ENCODE data around the gene RASA3. TPM values are rescaled to one million over a fixed set of nuclear protein-coding genes. Genes with fewer than 3 reads are reported as not detected.
A peak's percentile ranks its signal among the peaks of the same experiment; 100 is the strongest.

RASA3 gene
- total and polyA plus RNA-seq, 9 of the 15 experiments (the other 6 are each of a cell fraction or from before 2014, with no cell fraction given), result 0.72 to 25.3 (median 14.4) TPM

- in situ Hi-C loops (cut with MboI) (no loop called here), intact Hi-C loops (cut with micrococcal nuclease) (no loop called here)
- no peak for DNase-seq (ENCODE audit: extremely low read depth in 1 of 4, low spot score in 3 of 4)
- 100% methylated on average over 1 of the region's 7 CpGs for WGBS (ENCODE audit: insufficient coverage, low coverage, missing lambda C conversion rate)
- peaks cover 17 to 48% of the 10 kb centered on the region in 2 experiments for H3K4me1 ChIP-seq (replicated peaks in 1 of 2; ENCODE audit: control insufficient read depth in 2 of 2, insufficient read depth in 2 of 2, low read length in 2 of 2)
- H4K20me1 ChIP-seq (replicated peaks; ENCODE audit: control insufficient read depth, insufficient read depth, low read length), result no peaks in the 10 kb centered on the region
- H3K79me2 ChIP-seq (ENCODE audit: control insufficient read depth, insufficient read depth, low read length), result peaks cover 48% of the 10 kb centered on the region
- POLR2A ChIA-PET, result interaction anchor here (0.7 kb wide), 1 partner anchor 141 kb away, joined by 3 read pairs; no protein-coding TSS in a partner anchor
- H3K4me3 ChIP-seq, result no peak overlapping the region
- peaks cover under 1% of the 10 kb centered on the region; the same call in 1 of the 3 replicates for H3K36me3 ChIP-seq (ENCODE audit: control insufficient read depth, insufficient read depth, low read length)
- no peaks in the 10 kb centered on the region for H3K9me1 ChIP-seq (ENCODE audit: control insufficient read depth, insufficient read depth, low read length)
- ATAC-seq, result no peak
- H3K27me3 ChIP-seq (ENCODE audit: control insufficient read depth in 2 of 2, insufficient read depth in 2 of 2, low read length in 2 of 2), result no peaks in the 10 kb centered on the region
- FAIRE-seq, result no peak
- no peak overlapping the region for H3K4me2 ChIP-seq (ENCODE audit: insufficient read depth, low read length)
- H3K9me3 ChIP-seq (replicated peaks; ENCODE audit: control insufficient read depth, insufficient read depth, low read depth, low read length), result 0 out of 2 replicates have a peak, but pooled peaks cover 1% of the 10 kb centered on the region
- TF ChIP-seq ZNF140 (CRISPR knock-in tag; IDR thresholded peaks at IDR 0.05), result no peak
- no peak for TF ChIP-seq SREBF2 (CRISPR knock-in tag; IDR thresholded peaks at IDR 0.05)
- TF ChIP-seq DPF2 (IDR thresholded peaks at IDR 0.05), result no peak
- peak; percentile 26 for TF ChIP-seq RBM22 (IDR thresholded peaks at IDR 0.05; ENCODE audit: low read depth, low read length, poor library complexity, severe bottlenecking)
- TF ChIP-seq ZNF507 (tag; conservative IDR thresholded peaks at IDR 0.05), result no peak
- no TSS peak for BruUV-seq (replicated peaks)
- CTCF ChIA-PET (ENCODE audit: low intra/inter-chr PET ratio), result no interaction called here
- H3K9ac ChIP-seq (ENCODE audit: insufficient read depth in 1 of 2, low read depth in 2 of 2, low read length in 2 of 2), result no peak overlapping the region; a peak in 1 of 4 replicates
- H3K27ac ChIP-seq (ENCODE audit: extremely low read depth, low read depth, low read length), result no peak overlapping the region
- H2AFZ ChIP-seq (ENCODE audit: low read depth, low read length), result no peak overlapping the region
Observed at GRCh38 chr13:114066956-114067355, 65.5 kb downstream of the RASA3 start.

Measured in K562 (cell line).